MG63 (cell line): ENCODE results near the gene SSBP4. TPM values are rescaled to one million over a fixed set of nuclear protein-coding genes. Genes with fewer than 3 reads are reported as not detected.

ENCODE experiments used
- DNase-seq: peaks from one replicate; pipeline ENCODE4 v3.0.0-alpha.2; 2020
- H3K27me3 ChIP-seq: fragments of 250-450 bp; sonication (Bioruptor Pico); 2 replicates; pipeline ENCODE4 v1.5.1; 2020; ENCODE audit warnings: mild to moderate bottlenecking, moderate library complexity
- H3K36me3 ChIP-seq: fragments of 250-450 bp; sonication (Bioruptor Pico); 2 replicates; pipeline ENCODE4 v1.5.1; 2020; ENCODE audit warnings: mild to moderate bottlenecking, moderate library complexity
- H3K4me3 ChIP-seq: fragments of 250-450 bp; sonication (Bioruptor Pico); 2 replicates; pipeline ENCODE4 v1.5.1; 2020; ENCODE audit warnings: mild to moderate bottlenecking, moderate library complexity
- H3K9me3 ChIP-seq: fragments of 250-450 bp; sonication (Bioruptor Pico); 2 replicates; pipeline ENCODE4 v1.5.1; 2020; ENCODE audit warnings: mild to moderate bottlenecking, moderate library complexity
- total RNA-seq: library from RNA; depleted of rRNA; stranded (reverse); fragments of >200 nt; shearing (Covaris generic); gene quantifications from 2 replicates; pipeline ENCODE4 v1.2.3, GENCODE V29; 2014; ENCODE audit warnings: low replicate concordance

Gene SSBP4
- total RNA-seq, 1 experiment from 2014 or later: 203 TPM

GRCh38 chr19:18444513-18444912 lies 25.3 kb downstream of the SSBP4 start:
- H3K9me3 ChIP-seq: no peaks in the 10 kb centered on the region
- H3K36me3 ChIP-seq: peaks cover 59% of the 10 kb centered on the region
- no peaks in the 10 kb centered on the region for H3K27me3 ChIP-seq
- no peak for DNase-seq
- H3K4me3 ChIP-seq: no peak overlapping the region

GRCh38 chr19:18445262-18445948 lies 26.2 kb downstream of the SSBP4 start:
- Histone ChIP-seq H3K27me3 (no peaks in the 10 kb centered on the region), H3K9me3 (no peaks in the 10 kb centered on the region), H3K36me3 (peaks cover 68% of the 10 kb centered on the region), H3K4me3 (no peak overlapping the region)
- DNase-seq: no peak

GRCh38 chr19:18446145-18446810 lies 27.1 kb downstream of the SSBP4 start:
- Histone ChIP-seq H3K9me3 (no peaks in the 10 kb centered on the region), H3K4me3 (no peak overlapping the region), H3K27me3 (no peaks in the 10 kb centered on the region), H3K36me3 (peaks cover 76% of the 10 kb centered on the region)
- no peak for DNase-seq

- Histone ChIP-seq H3K9me3 (no peaks in the 10 kb centered on the region), H3K36me3 (peaks cover 82% of the 10 kb centered on the region), H3K27me3 (no peaks in the 10 kb centered on the region), H3K4me3 (no peak overlapping the region)
- no peak for DNase-seq
Observed at GRCh38 chr19:18446811-18447359, 27.7 kb downstream of the SSBP4 start.

GRCh38 chr19:18449552-18449951 lies 30.4 kb downstream of the SSBP4 start:
- no peak for DNase-seq
- peaks cover 77% of the 10 kb centered on the region for H3K36me3 ChIP-seq
- H3K27me3 ChIP-seq: no peaks in the 10 kb centered on the region
- no peaks in the 10 kb centered on the region for H3K9me3 ChIP-seq
- no peak overlapping the region for H3K4me3 ChIP-seq

GRCh38 chr19:18450021-18450930 lies 31.1 kb downstream of the SSBP4 start:
- peaks cover 74% of the 10 kb centered on the region for H3K36me3 ChIP-seq
- DNase-seq: no peak
- H3K9me3 ChIP-seq: no peaks in the 10 kb centered on the region
- no peak overlapping the region for H3K4me3 ChIP-seq
- no peaks in the 10 kb centered on the region for H3K27me3 ChIP-seq

GRCh38 chr19:18450931-18451836 lies 32.0 kb downstream of the SSBP4 start:
- H3K9me3 ChIP-seq: no peaks in the 10 kb centered on the region
- peak; percentile 78 for DNase-seq
- peaks cover 75% of the 10 kb centered on the region for H3K36me3 ChIP-seq
- no peaks in the 10 kb centered on the region for H3K27me3 ChIP-seq
- no peak overlapping the region for H3K4me3 ChIP-seq

- peaks cover 72% of the 10 kb centered on the region for H3K36me3 ChIP-seq
- no peak overlapping the region for H3K4me3 ChIP-seq
- no peak for DNase-seq
- no peaks in the 10 kb centered on the region for H3K27me3 ChIP-seq
- H3K9me3 ChIP-seq: no peaks in the 10 kb centered on the region
Observed at GRCh38 chr19:18452386-18452785, 33.2 kb downstream of the SSBP4 start.

GRCh38 chr19:18453269-18454024 lies 34.2 kb downstream of the SSBP4 start:
- Histone ChIP-seq H3K9me3 (no peaks in the 10 kb centered on the region), H3K27me3 (no peaks in the 10 kb centered on the region), H3K36me3 (peaks cover 78% of the 10 kb centered on the region), H3K4me3 (no peak overlapping the region)
- DNase-seq: peak; percentile 92

GRCh38 chr19:18456279-18456678 lies 37.1 kb downstream of the SSBP4 start:
- Histone ChIP-seq H3K27me3 (no peaks in the 10 kb centered on the region), H3K9me3 (0 out of 2 replicates have a peak, but pooled peaks cover 3% of the 10 kb centered on the region), H3K36me3 (peaks cover 75% of the 10 kb centered on the region), H3K4me3 (no peak overlapping the region)
- DNase-seq: no peak

- H3K36me3 ChIP-seq: peaks cover 75% of the 10 kb centered on the region
- peak; percentile 93 for DNase-seq
- H3K4me3 ChIP-seq: no peak overlapping the region
- 0 out of 2 replicates have a peak, but pooled peaks cover 3% of the 10 kb centered on the region for H3K9me3 ChIP-seq
- H3K27me3 ChIP-seq: no peaks in the 10 kb centered on the region
Observed at GRCh38 chr19:18456974-18457373, 37.8 kb downstream of the SSBP4 start.

- no peaks in the 10 kb centered on the region for H3K27me3 ChIP-seq
- no peak overlapping the region for H3K4me3 ChIP-seq
- DNase-seq: no peak
- H3K36me3 ChIP-seq: peaks cover 73% of the 10 kb centered on the region
- H3K9me3 ChIP-seq: 0 out of 2 replicates have a peak, but pooled peaks cover 3% of the 10 kb centered on the region
Observed at GRCh38 chr19:18457483-18458331, 38.5 kb downstream of the SSBP4 start.

GRCh38 chr19:18460900-18461299 lies 41.7 kb downstream of the SSBP4 start:
- peak; percentile 54 for DNase-seq
- H3K4me3 ChIP-seq: no peak overlapping the region
- H3K9me3 ChIP-seq: 0 out of 2 replicates have a peak, but pooled peaks cover 3% of the 10 kb centered on the region
- H3K36me3 ChIP-seq: peaks cover 78% of the 10 kb centered on the region
- no peaks in the 10 kb centered on the region for H3K27me3 ChIP-seq

GRCh38 chr19:18461471-18461870 lies 42.3 kb downstream of the SSBP4 start:
- no peaks in the 10 kb centered on the region for H3K27me3 ChIP-seq
- H3K4me3 ChIP-seq: no peak overlapping the region
- 0 out of 2 replicates have a peak, but pooled peaks cover 3% of the 10 kb centered on the region for H3K9me3 ChIP-seq
- no peak for DNase-seq
- peaks cover 73% of the 10 kb centered on the region for H3K36me3 ChIP-seq
